Measurements from ENCODE around the gene GIMAP1. TPM values are rescaled to one million over a fixed set of nuclear protein-coding genes. Genes with fewer than 3 reads are reported as not detected.

The GIMAP1 gene
- total and polyA plus RNA-seq, 2 of the 8 experiments (the other 6 are each of a cell fraction or from before 2014, with no cell fraction given) = not detected

GRCh38 chr7:150668472-150668911, 47.9 kb upstream of the GIMAP1 start:
- Histone ChIP-seq H2BK12ac (ENCODE audit: low read depth, low read length) (no peak overlapping the region), H4K20me1 (replicated peaks in 1 of 2; ENCODE audit: control insufficient read depth in 1 of 2, insufficient read depth in 2 of 2, low read length in 2 of 2) (no peaks in the 10 kb centered on the region), H3K4me3 (ENCODE audit: extremely low read depth in 1 of 4, insufficient read depth in 2 of 4, low read depth in 3 of 4, low read length in 4 of 4) (no peak overlapping the region), H3K27ac (ENCODE audit: low read depth, low read length) (no peak overlapping the region), H2BK20ac (ENCODE audit: low read length) (no peak overlapping the region), H3K14ac (ENCODE audit: insufficient read length) (no peak overlapping the region), H3K9ac (replicated peaks in 1 of 4; ENCODE audit: extremely low read depth in 1 of 4, low read depth in 3 of 4, low read length in 3 of 4) (no peak overlapping the region), H3K79me1 (ENCODE audit: low read depth, low read length) (no peaks in the 10 kb centered on the region), H3K23me2 (ENCODE audit: low read depth, low read length) (no peaks in the 10 kb centered on the region), H2AK5ac (ENCODE audit: low read depth, low read length) (no peak overlapping the region), H2BK15ac (ENCODE audit: low read length) (no peak overlapping the region), H3K56ac (replicated peaks; ENCODE audit: insufficient read length, low read depth, low read length) (no peak overlapping the region), H4K5ac (ENCODE audit: insufficient read length, low read depth, low read length) (no peak overlapping the region), H3K79me2 (ENCODE audit: control insufficient read depth in 1 of 2, insufficient read depth in 2 of 2, low read length in 2 of 2) (no peaks in the 10 kb centered on the region), H3K23ac (ENCODE audit: insufficient read length) (no peak overlapping the region), H3K18ac (ENCODE audit: extremely low read depth, low read length) (no peak overlapping the region), H2BK5ac (ENCODE audit: low read depth, low read length) (no peak overlapping the region), H2BK120ac (replicated peaks; ENCODE audit: low read depth, low read length) (no peak overlapping the region), H3K27me3 (replicated peaks in 1 of 4; ENCODE audit: control insufficient read depth in 3 of 4, extremely low read depth in 1 of 4, insufficient read depth in 3 of 4, low read length in 3 of 4) (peaks cover 0 to 2% (median 0%) of the 10 kb centered on the region in 4 experiments; a peak in 1 of 7 replicates), H3K9me3 (ENCODE audit: insufficient read depth in 2 of 2, low read depth in 1 of 2, low read length in 1 of 2) (peaks cover 0 to 3% of the 10 kb centered on the region in 2 experiments; a peak in 1 of 4 replicates), H3K4me2 (ENCODE audit: insufficient read depth in 1 of 2, low read depth in 2 of 2, low read length in 2 of 2) (no peak overlapping the region), H4K8ac (ENCODE audit: extremely low read depth, insufficient read depth, low read length) (no peak overlapping the region), H2AFZ (ENCODE audit: low read length) (no peak overlapping the region), H4K91ac (replicated peaks; ENCODE audit: insufficient read length, low read length) (no peak overlapping the region), H3K4me1 (replicated peaks in 1 of 4; ENCODE audit: control insufficient read depth in 3 of 4, insufficient read depth in 4 of 4, low read length in 3 of 4) (no peaks in the 10 kb centered on the region), H3K4ac (replicated peaks; ENCODE audit: insufficient read length, low read depth, low read length) (no peak overlapping the region), H3K36me3 (ENCODE audit: control insufficient read depth in 2 of 4, insufficient read depth in 4 of 4, low read length in 3 of 4) (no peaks in the 10 kb centered on the region)
- POLR2A ChIA-PET (ENCODE audit: partially characterized antibody) = no interaction called here
- CTCF ChIA-PET (ENCODE audit: partially characterized antibody) = interaction anchor here (1.2 kb wide), 1 partner anchor 21 kb away, joined by 4 read pairs; no protein-coding TSS in a partner anchor
- DNase-seq (ENCODE audit: low read depth in 1 of 2, low spot score in 2 of 2) (no peak), FAIRE-seq (no peak)
- TF ChIP-seq CBX8 (IDR thresholded peaks at IDR 0.05; ENCODE audit: borderline replicate concordance, low read depth, low read length) = no peak
- no peak for TF ChIP-seq BCL11A (IDR thresholded peaks at IDR 0.05; ENCODE audit: low read depth in 2 of 2, low read length in 2 of 2)
- no peak for TF ChIP-seq PHF8 (conservative IDR thresholded peaks at IDR 0.05; ENCODE audit: low read depth, low read length)
- no peak for TF ChIP-seq POU5F1 (IDR thresholded peaks at IDR 0.05; ENCODE audit: low read depth, low read length)
- no peak for TF ChIP-seq RBBP5 (IDR thresholded peaks at IDR 0.05; ENCODE audit: borderline replicate concordance, low read depth, low read length)
- no peak for TF ChIP-seq TAF7 (optimal IDR thresholded peaks at IDR 0.05; ENCODE audit: borderline replicate concordance, low read depth, low read length)
- TF ChIP-seq RFX5 (IDR thresholded peaks at IDR 0.05; ENCODE audit: borderline replicate concordance, low read depth, low read length) = no peak
- no peak for TF ChIP-seq HDAC6 (IDR thresholded peaks at IDR 0.05; ENCODE audit: low read depth, low read length)
- TF ChIP-seq EGR1 (IDR thresholded peaks at IDR 0.05; ENCODE audit: borderline replicate concordance, low read depth, low read length) = no peak
- TF ChIP-seq RXRA (IDR thresholded peaks at IDR 0.05; ENCODE audit: insufficient read depth, low read depth, low read length) = no peak
- no peak for TF ChIP-seq CREB1 (IDR thresholded peaks at IDR 0.05)
- WGBS, 2 experiments (ENCODE audit: extremely low coverage in 1 of 2, insufficient coverage in 1 of 2, insufficient read length in 1 of 2, insufficient replicate concordance in 2 of 2, low coverage in 1 of 2, low lambda C conversion rate in 2 of 2, missing lambda C conversion rate in 1 of 2) = 86% methylated on average over 1 of the region's 1 CpG; no CpG with 5 or more reads in 1 of the 2 experiments

Data from H1 (cell line).